ENCODE results near the gene FBXW2.

DNA sequence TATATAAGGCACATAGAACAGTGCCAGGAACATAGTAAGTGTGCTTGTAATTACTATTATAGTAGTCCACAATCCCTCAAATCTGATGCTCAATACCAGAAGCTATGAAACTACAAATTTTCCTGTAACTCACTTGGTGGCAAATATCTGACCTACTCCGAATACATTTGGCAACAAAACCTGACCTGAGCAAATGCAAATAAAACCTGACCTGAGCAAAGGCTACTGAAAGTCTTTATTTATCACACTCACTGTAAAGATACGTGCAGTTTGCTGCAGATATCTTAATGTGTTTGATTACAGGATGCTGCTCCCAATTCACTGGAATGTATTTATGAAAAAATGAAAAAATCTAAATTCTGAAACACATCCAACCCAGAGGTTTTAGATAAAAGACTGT is 86.0 kb downstream of the FBXW2 start:
- TF ChIP-seq POLR2A (IDR thresholded peaks at IDR 0.05; ENCODE audit: low read length) (no peak), GATA1 (IDR thresholded peaks at IDR 0.05; ENCODE audit: low read depth, low read length) (no peak)

Measured in erythroblast (primary cell).